ENCODE results near the gene STN1. TPM values are rescaled to one million over a fixed set of nuclear protein-coding genes. Genes with fewer than 3 reads are reported as not detected.

STN1 gene
- total and polyA plus RNA-seq, 2 of the 8 experiments (the other 6 are each of a cell fraction or from before 2014, with no cell fraction given): 10.1 to 12.4 TPM

DNA sequence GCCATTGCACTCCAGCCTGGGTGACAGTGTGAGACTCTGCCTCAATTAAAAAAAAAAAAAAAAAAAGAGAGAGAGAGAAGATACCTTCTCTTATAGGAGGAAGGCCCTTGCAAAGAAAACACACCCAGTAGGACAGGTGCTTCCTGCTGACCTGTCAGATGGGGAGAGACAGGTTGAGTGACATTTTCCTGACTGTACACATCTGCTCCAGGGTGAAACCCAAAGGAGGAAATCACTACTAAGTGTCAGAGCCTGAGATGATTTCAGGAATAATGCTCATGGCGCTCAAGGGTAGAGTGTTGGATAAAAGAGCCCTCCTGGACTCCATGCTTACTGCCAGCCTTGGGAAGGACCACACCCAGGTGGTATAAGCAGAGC, 1.7 kb upstream of the STN1 start:
- Histone ChIP-seq H3K4me1 (replicated peaks in 1 of 4; ENCODE audit: control insufficient read depth in 3 of 4, insufficient read depth in 4 of 4, low read length in 3 of 4) (peaks cover 7 to 19% (median 11%) of the 10 kb centered on the region in 4 experiments), H4K91ac (replicated peaks; ENCODE audit: insufficient read length, low read length) (no peak overlapping the region), H4K5ac (ENCODE audit: insufficient read length, low read depth, low read length) (no peak overlapping the region), H4K20me1 (replicated peaks in 1 of 2; ENCODE audit: control insufficient read depth in 1 of 2, insufficient read depth in 2 of 2, low read length in 2 of 2) (no peaks in the 10 kb centered on the region), H2AFZ (ENCODE audit: low read length) (no peak overlapping the region), H3K23ac (ENCODE audit: insufficient read length) (no peak overlapping the region), H2BK12ac (ENCODE audit: low read depth, low read length) (no peak overlapping the region), H3K79me2 (ENCODE audit: control insufficient read depth in 1 of 2, insufficient read depth in 2 of 2, low read length in 2 of 2) (no peaks in the 10 kb centered on the region), H3K4ac (replicated peaks; ENCODE audit: insufficient read length, low read depth, low read length) (no peak overlapping the region), H2BK20ac (ENCODE audit: low read length) (no peak overlapping the region), H3K14ac (ENCODE audit: insufficient read length) (no peak overlapping the region), H3K27me3 (replicated peaks in 1 of 4; ENCODE audit: control insufficient read depth in 3 of 4, extremely low read depth in 1 of 4, insufficient read depth in 3 of 4, low read length in 3 of 4) (no peaks in the 10 kb centered on the region), H3K9ac (replicated peaks in 1 of 4; ENCODE audit: extremely low read depth in 1 of 4, low read depth in 3 of 4, low read length in 3 of 4) (no peak overlapping the region), H3K4me2 (ENCODE audit: insufficient read depth in 1 of 2, low read depth in 2 of 2, low read length in 2 of 2) (no peak overlapping the region), H4K8ac (ENCODE audit: extremely low read depth, insufficient read depth, low read length) (no peak overlapping the region), H3K23me2 (ENCODE audit: low read depth, low read length) (peaks cover 7% of the 10 kb centered on the region; the same call in 1 of the 2 replicates), H3K79me1 (ENCODE audit: low read depth, low read length) (no peaks in the 10 kb centered on the region), H3K18ac (ENCODE audit: extremely low read depth, low read length) (no peak overlapping the region), H2AK5ac (ENCODE audit: low read depth, low read length) (no peak overlapping the region), H2BK120ac (replicated peaks; ENCODE audit: low read depth, low read length) (no peak overlapping the region), H3K27ac (ENCODE audit: low read depth, low read length) (no peak overlapping the region), H3K36me3 (ENCODE audit: control insufficient read depth in 2 of 4, insufficient read depth in 4 of 4, low read length in 3 of 4) (peaks cover 0 to 14% (median 4%) of the 10 kb centered on the region in 4 experiments; a peak in 2 of 8 replicates), H3K56ac (replicated peaks; ENCODE audit: insufficient read length, low read depth, low read length) (no peak overlapping the region), H2BK15ac (ENCODE audit: low read length) (no peak overlapping the region), H3K9me3 (ENCODE audit: insufficient read depth in 2 of 2, low read depth in 1 of 2, low read length in 1 of 2) (peaks cover 5 to 8% of the 10 kb centered on the region in 2 experiments), H3K4me3 (ENCODE audit: extremely low read depth in 1 of 4, insufficient read depth in 2 of 4, low read depth in 3 of 4, low read length in 4 of 4) (no peak overlapping the region), H2BK5ac (ENCODE audit: low read depth, low read length) (no peak overlapping the region)
- no peak for FAIRE-seq
- no peak for DNase-seq (ENCODE audit: low read depth in 1 of 2, low spot score in 2 of 2)
- ChIA-PET POLR2A (ENCODE audit: partially characterized antibody) (no interaction called here), CTCF (ENCODE audit: partially characterized antibody) (interaction anchor here (1.5 to 2.6 kb wide), 2 partner anchors 9 to 62 kb away, joined by 3 to 8 read pairs; no protein-coding TSS in a partner anchor)
- TF ChIP-seq CREB1 (IDR thresholded peaks at IDR 0.05) (no peak), HDAC6 (IDR thresholded peaks at IDR 0.05; ENCODE audit: low read depth, low read length) (no peak), EP300 (IDR thresholded peaks at IDR 0.05; ENCODE audit: borderline replicate concordance in 1 of 2, low read depth in 2 of 2, low read length in 2 of 2) (no peak), CTBP2 (IDR thresholded peaks at IDR 0.05; ENCODE audit: borderline replicate concordance, insufficient read depth, insufficient read length, low read length) (no peak), GABPA (IDR thresholded peaks at IDR 0.05; ENCODE audit: borderline replicate concordance, insufficient read depth, low read length) (no peak), POLR2A (IDR thresholded peaks at IDR 0.05; ENCODE audit: control extremely low read depth in 1 of 2, low read depth in 2 of 2, low read length in 2 of 2) (no peak), POU5F1 (IDR thresholded peaks at IDR 0.05; ENCODE audit: low read depth, low read length) (no peak), TCF12 (IDR thresholded peaks at IDR 0.05; ENCODE audit: low read depth, low read length) (no peak), JUN (IDR thresholded peaks at IDR 0.05; ENCODE audit: low read depth, low read length) (no peak)
- TF ChIP-seq, protein P1, sequence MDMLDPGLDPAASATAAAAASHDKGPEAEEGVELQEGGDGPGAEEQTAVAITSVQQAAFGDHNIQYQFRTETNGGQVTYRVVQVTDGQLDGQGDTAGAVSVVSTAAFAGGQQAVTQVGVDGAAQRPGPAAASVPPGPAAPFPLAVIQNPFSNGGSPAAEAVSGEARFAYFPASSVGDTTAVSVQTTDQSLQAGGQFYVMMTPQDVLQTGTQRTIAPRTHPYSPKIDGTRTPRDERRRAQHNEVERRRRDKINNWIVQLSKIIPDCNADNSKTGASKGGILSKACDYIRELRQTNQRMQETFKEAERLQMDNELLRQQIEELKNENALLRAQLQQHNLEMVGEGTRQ (IDR thresholded peaks at IDR 0.05; ENCODE audit: low read length): no peak
- 100% methylated on average over 1 of the region's 1 CpG; no CpG with 5 or more reads in 1 of the 2 experiments for WGBS, 2 experiments (ENCODE audit: extremely low coverage in 1 of 2, insufficient coverage in 1 of 2, insufficient read length in 1 of 2, insufficient replicate concordance in 2 of 2, low coverage in 1 of 2, low lambda C conversion rate in 2 of 2, missing lambda C conversion rate in 1 of 2)

Data from H1 (cell line).